K562 (cell line): Measurements from ENCODE around the gene TMEM203. TPM values are rescaled to one million over a fixed set of nuclear protein-coding genes. Genes with fewer than 3 reads are reported as not detected.

Experiments used
- ATAC-seq: fragments of 200-7000 bp; cut with Tn5 transposase; 3 replicates; pipeline ENCODE4 v1.9.1; 2020; ENCODE audit warnings: moderate library complexity
- BruUV-seq: library from RNA; stranded (reverse); fragments of 400-500 nt; replicated peaks from 2 replicates; lab custom pipeline; 2021; lab: Mats Ljungman, UMichigan
- CTCF ChIA-PET: fragments of 300-600 bp; formaldehyde crosslinking; extraction: SDS; loops from one replicate; lab custom pipeline; 2021; ENCODE audit warnings: low intra/inter-chr PET ratio; lab: Yijun Ruan, JAX
- POLR2A ChIA-PET: fragments of 300-600, 350-650 bp; sonication (Branson Sonifier 250); formaldehyde crosslinking; extraction: SDS; loops from one replicate; lab custom pipeline; 2021; ENCODE audit warnings: antibody characterized with exemption, inconsistent platforms; lab: Yijun Ruan, JAX
- DNase-seq, 4 experiments: peaks; one replicate each; pipeline versions ENCODE4 v3.0.0 to v3.0.0-alpha.2; 2011 to 2018; ENCODE audit warnings: low spot score in 3 of 4, mixed read lengths in 3 of 4; ENCODE audit errors: extremely low read depth in 1 of 4
- FAIRE-seq: peaks from 2 replicates; lab custom pipeline; 2011; peaks lifted over from hg19 to GRCh38; lab: Jason Lieb, UNC
- H2AFZ ChIP-seq: 2 replicates; pipeline ENCODE4 v1.6.0; 2011; ENCODE audit warnings: low read depth, low read length, control low read depth, inconsistent platforms
- H3K27ac ChIP-seq: fragments of 200-600 bp; 3 replicates; pipeline ENCODE4 v1.8.0; 2011; ENCODE audit warnings: low read depth, mild to moderate bottlenecking, control low read depth, inconsistent platforms, low read length, moderate library complexity, mixed read lengths; ENCODE audit errors: extremely low read depth
- H3K27me3 ChIP-seq, 2 experiments: fragments of 300-600 bp in 1 of 2; 2 replicates in 1 of 2; 3 replicates in 1 of 2; pipeline versions ENCODE4 v1.6.0 to v1.8.0; 2011; ENCODE audit warnings: inconsistent platforms in 2 of 2, low read length in 2 of 2, mild to moderate bottlenecking in 1 of 2, mixed read lengths in 1 of 2, moderate library complexity in 1 of 2; ENCODE audit not compliant: control insufficient read depth in 2 of 2, insufficient read depth in 2 of 2
- H3K36me3 ChIP-seq: fragments of 300-600 bp; 3 replicates; pipeline ENCODE4 v1.8.0; 2011; ENCODE audit warnings: mild to moderate bottlenecking, low read length, inconsistent platforms; ENCODE audit not compliant: control insufficient read depth, insufficient read depth
- H3K4me1 ChIP-seq, 2 experiments: fragments of 200-600 bp in 1 of 2; replicated peaks in 1 of 2; 2 replicates in 1 of 2; 3 replicates in 1 of 2; pipeline versions ENCODE4 v1.5.1 to v1.8.0; 2011; ENCODE audit warnings: inconsistent platforms in 2 of 2, low read length in 2 of 2, mild to moderate bottlenecking in 1 of 2, mixed read lengths in 1 of 2, moderate library complexity in 1 of 2; ENCODE audit not compliant: control insufficient read depth in 2 of 2, insufficient read depth in 2 of 2
- H3K4me2 ChIP-seq: 2 replicates; pipeline ENCODE4 v1.6.1; 2011; ENCODE audit warnings: low read length, control low read depth, inconsistent platforms, mixed read lengths; ENCODE audit not compliant: insufficient read depth
- H3K4me3 ChIP-seq: fragments of 200-600 bp; sonication (generic), shearing (Covaris generic); 2 replicates; pipeline ENCODE4 v1.5.1; 2016; ENCODE audit warnings: control low read depth, inconsistent platforms
- H3K79me2 ChIP-seq: fragments of 200-600 bp; 3 replicates; pipeline ENCODE4 v1.8.0; 2011; ENCODE audit warnings: low read length, inconsistent platforms; ENCODE audit not compliant: control insufficient read depth, insufficient read depth
- H3K9ac ChIP-seq, 2 experiments: 2 replicates each; pipeline versions ENCODE4 v1.6.0 to v1.6.1; 2011; ENCODE audit warnings: low read depth in 2 of 2, low read length in 2 of 2, control low read depth in 1 of 2, inconsistent platforms in 1 of 2, mild to moderate bottlenecking in 1 of 2, mixed read lengths in 1 of 2; ENCODE audit not compliant: insufficient read depth in 1 of 2
- H3K9me1 ChIP-seq: one replicate; pipeline ENCODE4 v1.6.0; 2011; ENCODE audit warnings: inconsistent platforms, mild to moderate bottlenecking, low read length, moderate library complexity; ENCODE audit not compliant: control insufficient read depth, insufficient read depth
- H3K9me3 ChIP-seq: replicated peaks from 2 replicates; pipeline ENCODE4 v1.5.1; 2011; ENCODE audit warnings: low read depth, low read length, inconsistent platforms; ENCODE audit not compliant: control insufficient read depth, insufficient read depth
- H4K20me1 ChIP-seq: replicated peaks from 2 replicates; pipeline ENCODE4 v1.6.1; 2011; ENCODE audit warnings: low read length, inconsistent platforms, mixed read lengths; ENCODE audit not compliant: control insufficient read depth, insufficient read depth
- FOSL1 ChIP-seq: fragments of 200-800 bp; sonication (Bioruptor generic); conservative IDR thresholded peaks from 2 replicates; pipeline ENCODE4 v1.6.1; 2016; ENCODE audit warnings: missing genetic modification characterization, missing compliant biosample characterization
- GATAD2B ChIP-seq: fragments of 450-650 bp; IDR thresholded peaks from 2 replicates; pipeline ENCODE4 v1.6.1; 2017; ENCODE audit warnings: mild to moderate bottlenecking, borderline replicate concordance
- HMG20B ChIP-seq: fragments of 250-450 bp; sonication (Bioruptor Pico); IDR thresholded peaks from 2 replicates; pipeline ENCODE4 v1.5.0; 2021; ENCODE audit warnings: mild to moderate bottlenecking
- KAT8 ChIP-seq: fragments of 450-650 bp; IDR thresholded peaks from 2 replicates; pipeline ENCODE4 v1.6.1; 2016; ENCODE audit warnings: low read depth, mild to moderate bottlenecking
- POLR2G ChIP-seq: fragments of 200-400 bp; formaldehyde crosslinking; IDR thresholded peaks from 2 replicates; pipeline ENCODE4 v1.6.1; 2017; ENCODE audit warnings: low read depth, mild to moderate bottlenecking, antibody characterized with exemption, low read length, moderate library complexity
- RBM14 ChIP-seq: fragments of 200-400 bp; formaldehyde crosslinking; IDR thresholded peaks from 2 replicates; pipeline ENCODE4 v1.6.1; 2018; ENCODE audit warnings: low read depth, mild to moderate bottlenecking, low read length, moderate library complexity, borderline replicate concordance; ENCODE audit not compliant: insufficient read depth
- RBM34 ChIP-seq: fragments of 200-400 bp; formaldehyde crosslinking; IDR thresholded peaks from 2 replicates; pipeline ENCODE4 v1.6.1; 2018; ENCODE audit warnings: low read length, borderline replicate concordance; ENCODE audit not compliant: insufficient read depth
- SMARCA5 ChIP-seq: fragments of 450-650 bp; IDR thresholded peaks from 2 replicates; pipeline ENCODE4 v1.6.1; 2016
- TAF15 ChIP-seq: fragments of 200-400 bp; formaldehyde crosslinking; IDR thresholded peaks from 2 replicates; pipeline ENCODE4 v1.6.1; 2017; ENCODE audit warnings: mild to moderate bottlenecking, low read depth, low read length, moderate library complexity
- TCFL5 ChIP-seq: fragments of 250-450 bp; sonication (Bioruptor Pico); conservative IDR thresholded peaks from 2 replicates; pipeline ENCODE4 v1.6.1; 2021; ENCODE audit warnings: mild to moderate bottlenecking, moderate library complexity, matching md5 sums
- ZBTB7A ChIP-seq: IDR thresholded peaks from 2 replicates; pipeline ENCODE4 v1.6.1; 2011; ENCODE audit warnings: low read depth, mild to moderate bottlenecking, low read length, moderate library complexity, borderline replicate concordance; ENCODE audit not compliant: control insufficient read depth
- ZFP36 ChIP-seq: fragments of 150-350 bp; IDR thresholded peaks from 2 replicates; pipeline ENCODE4 v1.6.1; 2018; ENCODE audit warnings: low read length, low read depth; ENCODE audit not compliant: partially characterized antibody
- ZKSCAN3 ChIP-seq: fragments of 250-450 bp; sonication (Bioruptor Pico); IDR thresholded peaks from 2 replicates; pipeline ENCODE4 v1.4.0; 2020
- ZNF124 ChIP-seq: sonication (generic); formaldehyde crosslinking; IDR thresholded peaks from 2 replicates; pipeline ENCODE4 v1.8.1; 2022; ENCODE audit warnings: missing genetic modification reagents
- ZNF165 ChIP-seq: fragments of 250-450 bp; sonication (Bioruptor Pico); IDR thresholded peaks from 2 replicates; pipeline ENCODE4 v1.4.0; 2020; ENCODE audit warnings: borderline replicate concordance
- WGBS: fragments of 100-300 bp; shearing (Covaris generic); methylation state at CpG from one replicate; pipeline ENCODE4 v1.1.6; 2016; ENCODE audit warnings: low coverage, mixed read lengths; ENCODE audit not compliant: insufficient coverage; ENCODE audit errors: missing lambda C conversion rate; 5-methylcytosine and 5-hydroxymethylcytosine counted together
- in situ Hi-C: fragments of 300-500 bp; cut with MboI; formaldehyde crosslinking; loops from 4 replicates; pipeline ENCODE4 v1.15.0; 2018; ENCODE audit warnings: inconsistent platforms, mixed read lengths
- intact Hi-C: fragments of 100-400 bp; cut with micrococcal nuclease; formaldehyde crosslinking; loops from 2 replicates; pipeline ENCODE4 v1.14.2; 2022
- polyA plus RNA-seq, 8 experiments: library from polyadenylated mRNA; depleted of rRNA in 4 of 8; stranded (reverse) in 5 of 8; unstranded in 3 of 8; fragments of >200 nt; fragmentation: Nextera tagmentation in 2 of 8; fragmentation: Illumina TruSeq in 1 of 8; extraction: Ambion mirVana in 2 of 8; extraction: Trizol in 1 of 8; gene quantifications; 2 replicates each; pipeline versions ENCODE4 v1.2.1 to v1.2.3, GENCODE V29; 2011 to 2014; ENCODE audit warnings: inconsistent platforms in 1 of 8, missing spikeins in 1 of 8
- total RNA-seq, 7 experiments: library from RNA; depleted of rRNA in 6 of 7; stranded (reverse); fragments of >200 nt in 6 of 7; fragmentation: Illumina TruSeq in 2 of 7; extraction: Trizol in 2 of 7; gene quantifications; 2 replicates each; pipeline versions ENCODE4 v1.2.1 to v1.2.3, GENCODE V29; 2011 to 2021; ENCODE audit warnings: low replicate concordance in 1 of 7
- TF ChIP-seq, protein P1 (sequence below): sonication (generic); formaldehyde crosslinking; IDR thresholded peaks from 2 replicates; pipeline ENCODE4 v1.8.1; 2023; ENCODE audit warnings: mild to moderate bottlenecking, missing genetic modification reagents
- TF ChIP-seq, protein P2 (sequence below), 3 experiments: IDR thresholded peaks in 2 of 3; conservative IDR thresholded peaks in 1 of 3; 2 replicates each; pipeline ENCODE4 v1.5.1; 2011 to 2012; ENCODE audit warnings: low read length in 3 of 3, mild to moderate bottlenecking in 3 of 3, control low read depth in 2 of 3, improper control_type of control experiment in 1 of 3, inconsistent platforms in 1 of 3, low read depth in 1 of 3, mixed read lengths in 1 of 3, moderate library complexity in 1 of 3; ENCODE audit not compliant: insufficient read depth in 2 of 3

TMEM203 gene
- total and polyA plus RNA-seq, 9 of the 15 experiments (the other 6 are each of a cell fraction or from before 2014, with no cell fraction given) = 8.8 to 59.5 (median 37.6) TPM

DNA sequence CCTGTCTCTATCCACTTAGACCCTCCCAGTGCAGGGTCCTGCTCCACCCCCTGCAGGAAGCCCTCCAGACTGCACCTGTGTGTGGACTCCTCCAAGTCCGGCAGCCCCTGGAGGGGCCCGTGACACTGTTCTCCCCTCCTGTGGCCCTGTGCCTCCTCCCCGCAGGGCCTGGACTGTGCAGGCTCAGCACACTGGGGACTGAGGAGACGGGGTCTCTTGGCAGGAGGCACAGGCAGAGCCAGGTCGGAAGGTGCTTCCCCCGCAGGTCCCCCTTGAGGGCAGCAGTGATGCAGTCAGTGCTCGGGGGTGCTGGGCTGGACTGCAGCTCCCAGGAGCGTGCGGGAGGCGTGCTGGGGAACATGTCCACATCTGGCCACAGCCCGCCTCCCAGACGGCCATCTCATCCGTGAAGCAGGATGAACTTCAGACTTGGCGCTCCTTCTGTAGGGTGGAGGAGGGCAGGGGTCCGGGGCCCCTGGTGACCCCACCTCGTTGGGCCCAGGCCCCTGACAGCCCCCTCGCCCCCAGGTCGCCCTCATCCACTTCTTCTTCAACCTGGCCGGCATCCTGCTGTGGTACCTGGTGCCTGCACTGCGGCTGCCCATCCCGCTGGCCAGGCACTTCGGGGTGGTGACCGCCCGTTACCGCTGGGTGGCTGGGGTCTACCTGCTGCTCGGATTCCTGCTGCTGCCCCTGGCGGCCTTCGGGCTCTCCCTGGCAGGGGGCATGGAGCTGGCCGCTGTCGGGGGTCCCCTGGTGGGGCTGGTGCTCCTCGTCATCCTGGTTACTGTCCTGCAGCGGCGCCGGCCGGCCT is 30.2 kb upstream of the TMEM203 start:
- 65% methylated on average over 33 of the region's 35 CpGs for WGBS
- Histone ChIP-seq H2AFZ (no peak overlapping the region), H3K27ac (peak overlapping the region; percentile 42; the same call in 2 of the 3 replicates), H4K20me1 (no peaks in the 10 kb centered on the region), H3K9ac (peak overlapping the region; percentile 9 to 85; a peak in 2 of 4 replicates), H3K27me3 (no peaks in the 10 kb centered on the region), H3K36me3 (peaks cover 4% of the 10 kb centered on the region; the same call in 1 of the 3 replicates), H3K9me3 (no peaks in the 10 kb centered on the region), H3K9me1 (peaks cover 4% of the 10 kb centered on the region), H3K4me1 (peaks cover 16 to 99% of the 10 kb centered on the region in 2 experiments), H3K79me2 (peaks cover 27% of the 10 kb centered on the region), H3K4me3 (no peak overlapping the region), H3K4me2 (peak overlapping the region; percentile 40)
- TF ChIP-seq, protein P1, sequence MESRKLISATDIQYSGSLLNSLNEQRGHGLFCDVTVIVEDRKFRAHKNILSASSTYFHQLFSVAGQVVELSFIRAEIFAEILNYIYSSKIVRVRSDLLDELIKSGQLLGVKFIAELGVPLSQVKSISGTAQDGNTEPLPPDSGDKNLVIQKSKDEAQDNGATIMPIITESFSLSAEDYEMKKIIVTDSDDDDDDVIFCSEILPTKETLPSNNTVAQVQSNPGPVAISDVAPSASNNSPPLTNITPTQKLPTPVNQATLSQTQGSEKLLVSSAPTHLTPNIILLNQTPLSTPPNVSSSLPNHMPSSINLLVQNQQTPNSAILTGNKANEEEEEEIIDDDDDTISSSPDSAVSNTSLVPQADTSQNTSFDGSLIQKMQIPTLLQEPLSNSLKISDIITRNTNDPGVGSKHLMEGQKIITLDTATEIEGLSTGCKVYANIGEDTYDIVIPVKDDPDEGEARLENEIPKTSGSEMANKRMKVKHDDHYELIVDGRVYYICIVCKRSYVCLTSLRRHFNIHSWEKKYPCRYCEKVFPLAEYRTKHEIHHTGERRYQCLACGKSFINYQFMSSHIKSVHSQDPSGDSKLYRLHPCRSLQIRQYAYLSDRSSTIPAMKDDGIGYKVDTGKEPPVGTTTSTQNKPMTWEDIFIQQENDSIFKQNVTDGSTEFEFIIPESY = peak; percentile 79
- TF ChIP-seq FOSL1 (tag) (no peak), ZNF165 (CRISPR knock-in tag) (no peak), HMG20B (CRISPR knock-in tag) (no peak), ZNF124 (CRISPR knock-in tag) (no peak), GATAD2B (no peak), RBM14 (no peak), ZKSCAN3 (no peak), ZBTB7A (peak; percentile 35; the same call in 1 of the 2 replicates), KAT8 (no peak), RBM34 (no peak), TAF15 (no peak), ZFP36 (peak; percentile 66), SMARCA5 (no peak), TCFL5 (no peak), POLR2G (peak; percentile 34)
- TF ChIP-seq, protein P2, sequence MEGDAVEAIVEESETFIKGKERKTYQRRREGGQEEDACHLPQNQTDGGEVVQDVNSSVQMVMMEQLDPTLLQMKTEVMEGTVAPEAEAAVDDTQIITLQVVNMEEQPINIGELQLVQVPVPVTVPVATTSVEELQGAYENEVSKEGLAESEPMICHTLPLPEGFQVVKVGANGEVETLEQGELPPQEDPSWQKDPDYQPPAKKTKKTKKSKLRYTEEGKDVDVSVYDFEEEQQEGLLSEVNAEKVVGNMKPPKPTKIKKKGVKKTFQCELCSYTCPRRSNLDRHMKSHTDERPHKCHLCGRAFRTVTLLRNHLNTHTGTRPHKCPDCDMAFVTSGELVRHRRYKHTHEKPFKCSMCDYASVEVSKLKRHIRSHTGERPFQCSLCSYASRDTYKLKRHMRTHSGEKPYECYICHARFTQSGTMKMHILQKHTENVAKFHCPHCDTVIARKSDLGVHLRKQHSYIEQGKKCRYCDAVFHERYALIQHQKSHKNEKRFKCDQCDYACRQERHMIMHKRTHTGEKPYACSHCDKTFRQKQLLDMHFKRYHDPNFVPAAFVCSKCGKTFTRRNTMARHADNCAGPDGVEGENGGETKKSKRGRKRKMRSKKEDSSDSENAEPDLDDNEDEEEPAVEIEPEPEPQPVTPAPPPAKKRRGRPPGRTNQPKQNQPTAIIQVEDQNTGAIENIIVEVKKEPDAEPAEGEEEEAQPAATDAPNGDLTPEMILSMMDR (IDR thresholded peaks at IDR 0.05 in 2 of 3, conservative IDR thresholded peaks at IDR 0.05 in 1 of 3; ENCODE audit: insufficient read depth in 2 of 3, low read depth in 1 of 3, low read length in 3 of 3) = peak; percentile 18 to 36 (median 27); a peak in 3 of 6 replicates
- POLR2A ChIA-PET = interaction anchor here (1.3 kb wide), 1 partner anchor 47 kb away, joined by 5 read pairs; no protein-coding TSS in a partner anchor
- no TSS peak for BruUV-seq
- in situ Hi-C loops = loop anchor here (25.0 kb wide), 1 partner anchor 448 kb away; the partner anchor contains the start of genes CCDC183 and TMEM141
- intact Hi-C loops = no loop called here
- CTCF ChIA-PET = interaction anchor here (0.6 to 1.6 kb wide), 5 partner anchors 20 to 207 kb away, joined by 3 to 11 read pairs (median 4); partner anchors contain the start of genes ANAPC2, NELFB and SSNA1
- FAIRE-seq = no peak
- peak in 1 of 4 experiments; percentile 29 for DNase-seq
- ATAC-seq = no peak
